ENCODE measurements around the gene PABPN1L.
A peak's percentile ranks its signal among the peaks of the same experiment; 100 is the strongest.

Gene PABPN1L

GRCh38 chr16:88855176-88855575 is 11.3 kb downstream of the PABPN1L start:
- Histone ChIP-seq H3K4me1 (ENCODE audit: control insufficient read depth in 2 of 2, insufficient read depth in 1 of 2, low read depth in 1 of 2, low read length in 2 of 2) (peaks cover 11 to 26% of the 10 kb centered on the region in 2 donors), H3K36me3 (replicated peaks in 1 of 2; ENCODE audit: control insufficient read depth in 2 of 2, insufficient read depth in 2 of 2, low read length in 2 of 2) (peaks cover 12 to 14% of the 10 kb centered on the region in 2 donors), H4K91ac (ENCODE audit: low read depth, low read length, poor library complexity) (no peak overlapping the region), H3K27ac (replicated peaks; ENCODE audit: low read length) (no peak overlapping the region), H3K14ac (ENCODE audit: low read length) (no peak overlapping the region), H3K23ac (ENCODE audit: low read depth, low read length, poor library complexity) (no peak overlapping the region), H3K27me3 (ENCODE audit: control insufficient read depth in 3 of 3, insufficient read depth in 3 of 3, low read depth in 1 of 3, low read length in 3 of 3) (no peaks in the 10 kb centered on the region), H3K9me3 (replicated peaks in 1 of 2; ENCODE audit: control insufficient read depth in 2 of 2, insufficient read depth in 1 of 2, low read depth in 1 of 2, low read length in 2 of 2) (no peaks in the 10 kb centered on the region), H3K79me1 (ENCODE audit: low read depth, low read length) (peaks cover 13% of the 10 kb centered on the region), H3K4ac (ENCODE audit: low read length) (no peak overlapping the region), H4K8ac (ENCODE audit: low read depth, low read length) (no peak overlapping the region), H2BK5ac (ENCODE audit: low read length) (no peak overlapping the region), H2AFZ (ENCODE audit: low read length) (no peak overlapping the region), H3K4me2 (ENCODE audit: insufficient read depth, low read length, poor library complexity, severe bottlenecking) (no peak overlapping the region), H3K9ac (ENCODE audit: low read depth, low read length, poor library complexity) (no peak overlapping the region), H3K18ac (ENCODE audit: low read length) (no peak overlapping the region), H2BK120ac (ENCODE audit: low read depth, low read length) (no peak overlapping the region), H2BK15ac (ENCODE audit: low read length) (no peak overlapping the region), H2BK12ac (ENCODE audit: low read length) (no peak overlapping the region), H2AK5ac (ENCODE audit: low read depth, low read length) (no peak overlapping the region), H3K4me3 (ENCODE audit: low read length in 2 of 2) (no peak overlapping the region)
- no peak for DNase-seq (ENCODE audit: low spot score)
- 100% methylated on average over 1 of the region's 8 CpGs for WGBS, 2 donors (ENCODE audit: extremely low coverage in 2 of 2, insufficient read length in 2 of 2, insufficient replicate concordance in 1 of 2)

- Histone ChIP-seq H3K27me3 (ENCODE audit: control insufficient read depth in 3 of 3, insufficient read depth in 3 of 3, low read depth in 1 of 3, low read length in 3 of 3) (no peaks in the 10 kb centered on the region), H3K23ac (ENCODE audit: low read depth, low read length, poor library complexity) (peak overlapping the region; percentile 27), H3K4me3 (ENCODE audit: low read length in 2 of 2) (no peak overlapping the region), H3K4me1 (ENCODE audit: control insufficient read depth in 2 of 2, insufficient read depth in 1 of 2, low read depth in 1 of 2, low read length in 2 of 2) (peaks cover 11 to 26% of the 10 kb centered on the region in 2 donors), H3K4me2 (ENCODE audit: insufficient read depth, low read length, poor library complexity, severe bottlenecking) (no peak overlapping the region), H2BK5ac (ENCODE audit: low read length) (no peak overlapping the region), H3K9ac (ENCODE audit: low read depth, low read length, poor library complexity) (peak overlapping the region; percentile 34), H3K4ac (ENCODE audit: low read length) (no peak overlapping the region), H3K9me3 (replicated peaks in 1 of 2; ENCODE audit: control insufficient read depth in 2 of 2, insufficient read depth in 1 of 2, low read depth in 1 of 2, low read length in 2 of 2) (no peaks in the 10 kb centered on the region), H3K14ac (ENCODE audit: low read length) (no peak overlapping the region), H3K79me1 (ENCODE audit: low read depth, low read length) (peaks cover 16% of the 10 kb centered on the region), H3K18ac (ENCODE audit: low read length) (no peak overlapping the region), H2BK120ac (ENCODE audit: low read depth, low read length) (no peak overlapping the region), H2AFZ (ENCODE audit: low read length) (no peak overlapping the region), H4K8ac (ENCODE audit: low read depth, low read length) (no peak overlapping the region), H4K91ac (ENCODE audit: low read depth, low read length, poor library complexity) (no peak overlapping the region), H3K36me3 (replicated peaks in 1 of 2; ENCODE audit: control insufficient read depth in 2 of 2, insufficient read depth in 2 of 2, low read length in 2 of 2) (peaks cover 6 to 7% of the 10 kb centered on the region in 2 donors), H2BK15ac (ENCODE audit: low read length) (no peak overlapping the region), H2BK12ac (ENCODE audit: low read length) (no peak overlapping the region), H3K27ac (replicated peaks; ENCODE audit: low read length) (no peak overlapping the region), H2AK5ac (ENCODE audit: low read depth, low read length) (no peak overlapping the region)
- no peak for DNase-seq (ENCODE audit: low spot score)
- no CpG with 5 or more reads among the region's 20 CpGs for WGBS, 2 donors (ENCODE audit: extremely low coverage in 2 of 2, insufficient read length in 2 of 2, insufficient replicate concordance in 1 of 2)
Observed at GRCh38 chr16:88854306-88855111, 12.0 kb downstream of the PABPN1L start.

GRCh38 chr16:88853325-88853941 is 13.0 kb downstream of the PABPN1L start:
- H3K18ac ChIP-seq (ENCODE audit: low read length), result no peak overlapping the region
- no CpG with 5 or more reads among the region's 17 CpGs for WGBS, 2 donors (ENCODE audit: extremely low coverage in 2 of 2, insufficient read length in 2 of 2, insufficient replicate concordance in 1 of 2)

GRCh38 chr16:88851616-88852015 is 14.8 kb downstream of the PABPN1L start:
- no peak overlapping the region for H4K91ac ChIP-seq (ENCODE audit: low read depth, low read length, poor library complexity)
- no peak overlapping the region for H2BK5ac ChIP-seq (ENCODE audit: low read length)
- H3K4me1 ChIP-seq (ENCODE audit: control insufficient read depth in 2 of 2, insufficient read depth in 1 of 2, low read depth in 1 of 2, low read length in 2 of 2), result peaks cover 6 to 22% of the 10 kb centered on the region in 2 donors
- H2BK15ac ChIP-seq (ENCODE audit: low read length), result no peak overlapping the region
- no peaks in the 10 kb centered on the region for H3K9me3 ChIP-seq (replicated peaks in 1 of 2; ENCODE audit: control insufficient read depth in 2 of 2, insufficient read depth in 1 of 2, low read depth in 1 of 2, low read length in 2 of 2)
- no peak overlapping the region for H3K18ac ChIP-seq (ENCODE audit: low read length)
- peaks cover 0 to 8% of the 10 kb centered on the region in 2 donors for H3K36me3 ChIP-seq (replicated peaks in 1 of 2; ENCODE audit: control insufficient read depth in 2 of 2, insufficient read depth in 2 of 2, low read length in 2 of 2)
- no peak overlapping the region for H3K27ac ChIP-seq (replicated peaks; ENCODE audit: low read length)
- H2BK12ac ChIP-seq (ENCODE audit: low read length), result no peak overlapping the region
- H3K14ac ChIP-seq (ENCODE audit: low read length), result no peak overlapping the region
- H3K4me3 ChIP-seq (ENCODE audit: low read length in 2 of 2), result no peak overlapping the region
- no peak overlapping the region for H3K4me2 ChIP-seq (ENCODE audit: insufficient read depth, low read length, poor library complexity, severe bottlenecking)
- no peak for DNase-seq (ENCODE audit: low spot score)
- no peak overlapping the region for H3K23ac ChIP-seq (ENCODE audit: low read depth, low read length, poor library complexity)
- H2AK5ac ChIP-seq (ENCODE audit: low read depth, low read length), result no peak overlapping the region
- peaks cover 9% of the 10 kb centered on the region for H3K79me1 ChIP-seq (ENCODE audit: low read depth, low read length)
- H2BK120ac ChIP-seq (ENCODE audit: low read depth, low read length), result no peak overlapping the region
- H3K27me3 ChIP-seq (ENCODE audit: control insufficient read depth in 3 of 3, insufficient read depth in 3 of 3, low read depth in 1 of 3, low read length in 3 of 3), result no peaks in the 10 kb centered on the region
- no peak overlapping the region for H3K4ac ChIP-seq (ENCODE audit: low read length)
- H2AFZ ChIP-seq (ENCODE audit: low read length), result no peak overlapping the region
- peak overlapping the region; percentile 9 for H3K9ac ChIP-seq (ENCODE audit: low read depth, low read length, poor library complexity)
- WGBS, 2 donors (ENCODE audit: extremely low coverage in 2 of 2, insufficient read length in 2 of 2, insufficient replicate concordance in 1 of 2), result no CpG with 5 or more reads among the region's 19 CpGs
- H4K8ac ChIP-seq (ENCODE audit: low read depth, low read length), result no peak overlapping the region

More at GRCh38 chr16:88853325-88853941, 13.0 kb downstream of the PABPN1L start:
- Histone ChIP-seq H2BK120ac (ENCODE audit: low read depth, low read length) (no peak overlapping the region), H3K9ac (ENCODE audit: low read depth, low read length, poor library complexity) (no peak overlapping the region), H3K4me3 (ENCODE audit: low read length in 2 of 2) (no peak overlapping the region), H3K23ac (ENCODE audit: low read depth, low read length, poor library complexity) (no peak overlapping the region), H3K36me3 (replicated peaks in 1 of 2; ENCODE audit: control insufficient read depth in 2 of 2, insufficient read depth in 2 of 2, low read length in 2 of 2) (peaks cover 0 to 5% of the 10 kb centered on the region in 2 donors), H2AFZ (ENCODE audit: low read length) (no peak overlapping the region), H2BK5ac (ENCODE audit: low read length) (no peak overlapping the region), H2BK12ac (ENCODE audit: low read length) (no peak overlapping the region), H3K9me3 (replicated peaks in 1 of 2; ENCODE audit: control insufficient read depth in 2 of 2, insufficient read depth in 1 of 2, low read depth in 1 of 2, low read length in 2 of 2) (no peaks in the 10 kb centered on the region), H3K4me1 (ENCODE audit: control insufficient read depth in 2 of 2, insufficient read depth in 1 of 2, low read depth in 1 of 2, low read length in 2 of 2) (peaks cover 11 to 26% of the 10 kb centered on the region in 2 donors), H3K27ac (replicated peaks; ENCODE audit: low read length) (no peak overlapping the region), H4K91ac (ENCODE audit: low read depth, low read length, poor library complexity) (no peak overlapping the region), H3K27me3 (ENCODE audit: control insufficient read depth in 3 of 3, insufficient read depth in 3 of 3, low read depth in 1 of 3, low read length in 3 of 3) (no peaks in the 10 kb centered on the region), H3K14ac (ENCODE audit: low read length) (no peak overlapping the region), H3K4ac (ENCODE audit: low read length) (no peak overlapping the region), H2AK5ac (ENCODE audit: low read depth, low read length) (no peak overlapping the region), H3K4me2 (ENCODE audit: insufficient read depth, low read length, poor library complexity, severe bottlenecking) (no peak overlapping the region), H2BK15ac (ENCODE audit: low read length) (no peak overlapping the region), H3K79me1 (ENCODE audit: low read depth, low read length) (peaks cover 16% of the 10 kb centered on the region), H4K8ac (ENCODE audit: low read depth, low read length) (no peak overlapping the region)
- DNase-seq (ENCODE audit: low spot score), result no peak
